AG04450 (cell line): ENCODE results near the gene DDR2. TPM values are rescaled to one million over a fixed set of nuclear protein-coding genes. Genes with fewer than 3 reads are reported as not detected.

ENCODE experiments used
- CTCF ChIA-PET: fragments of 300-600, 350-600 bp; formaldehyde crosslinking; extraction: SDS; loops from one replicate; lab custom pipeline; 2022; ENCODE audit warnings: antibody characterized with exemption, inconsistent platforms; lab: Charles Lee
- POLR2A ChIA-PET: fragments of 350-600 bp; formaldehyde crosslinking; extraction: SDS; loops from one replicate; lab custom pipeline; 2021; ENCODE audit warnings: antibody characterized with exemption, inconsistent platforms; lab: Yijun Ruan, JAX
- DNase-seq: peaks from one replicate; pipeline ENCODE4 v3.0.0-alpha.2; 2011; ENCODE audit warnings: low read depth, low spot score
- H3K27ac ChIP-seq: one replicate; pipeline ENCODE4 v1.5.1; 2012; ENCODE audit warnings: low read depth, low read length, control low read depth
- H3K27me3 ChIP-seq: one replicate; pipeline ENCODE4 v1.6.0; 2012; ENCODE audit warnings: low read length; ENCODE audit not compliant: control insufficient read depth, insufficient read depth
- H3K4me3 ChIP-seq: 2 replicates; pipeline ENCODE4 v1.5.1; 2011; ENCODE audit warnings: mild to moderate bottlenecking, low read depth, low read length, control low read depth
- H3K9me3 ChIP-seq: 2 replicates; pipeline ENCODE4 v1.5.1; 2012; ENCODE audit warnings: low read length; ENCODE audit not compliant: control insufficient read depth, insufficient read depth
- polyA plus RNA-seq: library from polyadenylated mRNA; depleted of rRNA; stranded (reverse); fragments of >200 nt; gene quantifications from 2 replicates; pipeline ENCODE4 v1.2.3, GENCODE V29; 2011
- TF ChIP-seq, protein P1 (sequence below): IDR thresholded peaks from 2 replicates; pipeline ENCODE4 v1.5.1; 2011; ENCODE audit warnings: low read depth, low read length, control low read depth, inconsistent platforms

The DDR2 gene
- polyA plus RNA-seq, 1 experiment: 194 TPM

- no peak for DNase-seq
- POLR2A ChIA-PET: no interaction called here
- Histone ChIP-seq H3K4me3 (no peak overlapping the region), H3K27me3 (no peaks in the 10 kb centered on the region), H3K27ac (no peak overlapping the region), H3K9me3 (no peaks in the 10 kb centered on the region)
- CTCF ChIA-PET: interaction anchor here (0.5 to 1.0 kb wide), 2 partner anchors 93 to 670 kb away, joined by 3 to 4 read pairs; no protein-coding TSS in a partner anchor
- TF ChIP-seq, protein P1, sequence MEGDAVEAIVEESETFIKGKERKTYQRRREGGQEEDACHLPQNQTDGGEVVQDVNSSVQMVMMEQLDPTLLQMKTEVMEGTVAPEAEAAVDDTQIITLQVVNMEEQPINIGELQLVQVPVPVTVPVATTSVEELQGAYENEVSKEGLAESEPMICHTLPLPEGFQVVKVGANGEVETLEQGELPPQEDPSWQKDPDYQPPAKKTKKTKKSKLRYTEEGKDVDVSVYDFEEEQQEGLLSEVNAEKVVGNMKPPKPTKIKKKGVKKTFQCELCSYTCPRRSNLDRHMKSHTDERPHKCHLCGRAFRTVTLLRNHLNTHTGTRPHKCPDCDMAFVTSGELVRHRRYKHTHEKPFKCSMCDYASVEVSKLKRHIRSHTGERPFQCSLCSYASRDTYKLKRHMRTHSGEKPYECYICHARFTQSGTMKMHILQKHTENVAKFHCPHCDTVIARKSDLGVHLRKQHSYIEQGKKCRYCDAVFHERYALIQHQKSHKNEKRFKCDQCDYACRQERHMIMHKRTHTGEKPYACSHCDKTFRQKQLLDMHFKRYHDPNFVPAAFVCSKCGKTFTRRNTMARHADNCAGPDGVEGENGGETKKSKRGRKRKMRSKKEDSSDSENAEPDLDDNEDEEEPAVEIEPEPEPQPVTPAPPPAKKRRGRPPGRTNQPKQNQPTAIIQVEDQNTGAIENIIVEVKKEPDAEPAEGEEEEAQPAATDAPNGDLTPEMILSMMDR: no peak
These were observed 74.3 kb downstream of the DDR2 start for GRCh38 chr1:162706606-162707005.

DNA sequence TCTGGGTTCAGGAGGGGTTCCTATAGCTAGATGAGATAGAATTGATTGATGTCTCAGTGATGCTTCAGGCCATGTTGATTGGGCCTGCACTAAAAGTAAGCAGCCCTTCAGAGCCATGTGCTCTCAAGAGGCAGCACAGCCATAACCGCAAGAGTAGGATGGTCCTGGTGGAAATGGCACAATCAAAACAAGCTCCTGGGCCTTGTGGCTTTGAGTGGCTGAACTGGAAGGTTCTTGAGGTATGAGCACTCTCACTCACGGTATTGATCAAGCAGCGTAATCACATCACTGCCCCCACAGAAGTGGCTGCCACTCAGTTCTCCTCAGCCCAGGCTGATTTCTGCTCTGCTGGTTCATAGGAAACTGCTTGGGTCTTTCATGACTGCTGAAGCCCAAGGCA lies 76.0 kb downstream of the DDR2 start:
- ChIA-PET CTCF (no interaction called here), POLR2A (no interaction called here)
- Histone ChIP-seq H3K27me3 (no peaks in the 10 kb centered on the region), H3K27ac (no peak overlapping the region), H3K4me3 (no peak overlapping the region), H3K9me3 (no peaks in the 10 kb centered on the region)
- TF ChIP-seq, protein P1: no peak
- no peak for DNase-seq

GRCh38 chr1:162709132-162709860 lies 77.0 kb downstream of the DDR2 start:
- POLR2A ChIA-PET: interaction anchor here (1.0 kb wide), 1 partner anchor 76 kb away, joined by 4 read pairs; no protein-coding TSS in a partner anchor
- no peak overlapping the region for H3K4me3 ChIP-seq
- TF ChIP-seq, protein P1: no peak
- H3K9me3 ChIP-seq: no peaks in the 10 kb centered on the region
- DNase-seq: no peak
- CTCF ChIA-PET: interaction anchor here (0.6 to 1.3 kb wide), 2 partner anchors 12 to 16 kb away, joined by 3 to 4 read pairs; no protein-coding TSS in a partner anchor
- H3K27me3 ChIP-seq: no peaks in the 10 kb centered on the region
- no peak overlapping the region for H3K27ac ChIP-seq

- CTCF ChIA-PET: interaction anchor here (0.6 to 1.3 kb wide), 2 partner anchors 12 to 16 kb away, joined by 3 to 4 read pairs; no protein-coding TSS in a partner anchor
- DNase-seq: no peak
- H3K27ac ChIP-seq: peak overlapping the region; percentile 58
- no peaks in the 10 kb centered on the region for H3K27me3 ChIP-seq
- TF ChIP-seq, protein P1: no peak
- POLR2A ChIA-PET: interaction anchor here (0.8 to 1.1 kb wide), 3 partner anchors 14 to 80 kb away, joined by 3 to 5 read pairs (median 4); no protein-coding TSS in a partner anchor
- H3K9me3 ChIP-seq: no peaks in the 10 kb centered on the region
- H3K4me3 ChIP-seq: no peak overlapping the region
These were observed 77.6 kb downstream of the DDR2 start for GRCh38 chr1:162709870-162710269.

DNA sequence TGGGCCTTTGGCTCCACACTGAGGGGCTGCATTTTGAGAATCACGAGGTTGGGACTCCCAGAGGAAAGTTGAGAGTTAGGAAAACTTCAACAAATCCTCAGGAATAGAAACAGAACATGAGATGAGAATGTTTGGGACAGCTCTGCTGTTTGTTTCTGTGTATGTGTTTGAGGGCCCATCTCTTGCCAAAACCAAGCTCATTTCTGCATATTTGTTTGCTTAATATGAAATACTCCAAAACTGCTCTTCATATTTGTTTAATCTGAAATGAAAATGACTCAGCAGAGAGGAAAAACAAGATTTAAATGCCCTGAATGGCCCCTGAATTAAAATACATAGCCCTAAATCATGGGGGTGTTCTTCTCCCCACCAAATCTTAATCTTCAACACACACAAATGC lies 78.1 kb downstream of the DDR2 start:
- CTCF ChIA-PET: interaction anchor here (1.3 kb wide), 1 partner anchor 17 kb away, joined by 4 read pairs; no protein-coding TSS in a partner anchor
- Histone ChIP-seq H3K27me3 (no peaks in the 10 kb centered on the region), H3K9me3 (no peaks in the 10 kb centered on the region), H3K4me3 (no peak overlapping the region), H3K27ac (peak overlapping the region; percentile 58)
- TF ChIP-seq, protein P1: no peak
- POLR2A ChIA-PET: interaction anchor here (0.8 to 1.1 kb wide), 3 partner anchors 14 to 80 kb away, joined by 3 to 5 read pairs (median 4); no protein-coding TSS in a partner anchor
- no peak for DNase-seq
